ENCODE data around the gene SOX6. TPM values are rescaled to one million over a fixed set of nuclear protein-coding genes. Genes with fewer than 3 reads are reported as not detected.

Gene SOX6
- total RNA-seq, 1 donor from 2014 or later = 19.6 TPM

DNA sequence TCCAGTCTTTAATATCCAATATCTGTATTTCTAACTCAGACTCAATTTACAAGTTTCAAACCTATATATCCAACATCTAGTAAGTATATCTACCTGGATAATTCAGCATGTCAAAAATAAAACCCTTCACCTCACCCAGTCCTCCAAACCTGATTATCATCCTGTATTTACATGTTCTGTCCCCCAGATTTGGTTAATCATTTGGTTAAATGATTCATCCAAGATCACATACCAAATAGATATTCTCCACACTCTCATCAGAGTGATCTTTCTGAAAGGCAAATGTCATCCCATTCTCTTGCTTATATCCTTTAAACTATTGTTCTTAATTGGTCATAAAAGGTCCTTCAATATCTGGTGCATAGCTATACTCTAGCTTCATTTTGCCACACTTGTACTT is 199.0 kb downstream of the SOX6 start:
- Mint-ChIP-seq H3K4me3 (no peak overlapping the region), H3K27ac (ENCODE audit: unreplicated experiment) (no peak overlapping the region)
- no peak for DNase-seq (ENCODE audit: low read depth, low spot score)

GRCh38 chr11:16155448-16155847 is 200.9 kb downstream of the SOX6 start:
- TF ChIP-seq CTCF (conservative IDR thresholded peaks at IDR 0.05) = no peak
- Mint-ChIP-seq H3K9me3 (no peaks in the 10 kb centered on the region), H3K27ac (ENCODE audit: unreplicated experiment) (no peak overlapping the region), H3K4me1 (peaks cover 17% of the 10 kb centered on the region), H3K36me3 (ENCODE audit: low read depth) (no peaks in the 10 kb centered on the region), H3K4me3 (no peak overlapping the region), H3K27me3 (ENCODE audit: low read depth) (peaks cover 2% of the 10 kb centered on the region)
- DNase-seq (ENCODE audit: low read depth, low spot score) = no peak

More for the DNA sequence above, 199.0 kb downstream of the SOX6 start:
- H3K27me3 Mint-ChIP-seq (ENCODE audit: low read depth) = no peaks in the 10 kb centered on the region
- no peaks in the 10 kb centered on the region for H3K9me3 Mint-ChIP-seq
- no peak for TF ChIP-seq CTCF (conservative IDR thresholded peaks at IDR 0.05)
- H3K4me1 Mint-ChIP-seq = peaks cover 11% of the 10 kb centered on the region
- H3K36me3 Mint-ChIP-seq (ENCODE audit: low read depth) = no peaks in the 10 kb centered on the region

- DNase-seq (ENCODE audit: low read depth, low spot score) = no peak
- peaks cover 8% of the 10 kb centered on the region for H3K27me3 Mint-ChIP-seq (ENCODE audit: low read depth)
- H3K36me3 Mint-ChIP-seq (ENCODE audit: low read depth) = no peaks in the 10 kb centered on the region
- H3K4me1 Mint-ChIP-seq = peaks cover 18% of the 10 kb centered on the region
- H3K4me3 Mint-ChIP-seq = no peak overlapping the region
- H3K27ac Mint-ChIP-seq (ENCODE audit: unreplicated experiment) = no peak overlapping the region
- no peak for TF ChIP-seq CTCF (conservative IDR thresholded peaks at IDR 0.05)
- no peaks in the 10 kb centered on the region for H3K9me3 Mint-ChIP-seq
Measured at GRCh38 chr11:16154715-16155396, 201.5 kb downstream of the SOX6 start.

DNA sequence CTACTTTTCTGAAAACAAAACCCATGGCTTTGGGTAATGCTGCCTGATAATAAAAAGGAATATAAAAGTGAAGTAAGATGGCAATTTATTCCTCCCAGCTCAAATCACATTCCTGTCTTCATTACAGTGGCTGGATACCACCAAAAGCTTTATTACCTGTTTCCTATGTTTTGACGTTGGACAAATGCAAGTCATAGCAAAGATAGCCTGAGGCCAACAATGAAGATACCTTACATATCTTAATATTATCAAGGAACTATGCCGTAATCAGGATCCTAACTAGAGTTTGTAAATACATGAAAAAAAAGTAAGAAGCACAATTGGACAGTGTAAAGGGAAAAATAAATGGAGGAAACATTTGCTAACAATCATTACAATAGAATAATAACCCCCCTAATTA is 202.4 kb downstream of the SOX6 start:
- DNase-seq (ENCODE audit: low read depth, low spot score) = no peak
- Mint-ChIP-seq H3K4me1 (peaks cover 26% of the 10 kb centered on the region), H3K9me3 (no peaks in the 10 kb centered on the region), H3K27me3 (ENCODE audit: low read depth) (peaks cover 9% of the 10 kb centered on the region), H3K27ac (ENCODE audit: unreplicated experiment) (no peak overlapping the region), H3K4me3 (no peak overlapping the region), H3K36me3 (ENCODE audit: low read depth) (no peaks in the 10 kb centered on the region)
- no peak for TF ChIP-seq CTCF (conservative IDR thresholded peaks at IDR 0.05)

GRCh38 chr11:16151138-16151537 is 205.2 kb downstream of the SOX6 start:
- H3K27ac Mint-ChIP-seq (ENCODE audit: unreplicated experiment) = no peak overlapping the region
- DNase-seq (ENCODE audit: low read depth, low spot score) = no peak
- no peaks in the 10 kb centered on the region for H3K9me3 Mint-ChIP-seq
- peaks cover 42% of the 10 kb centered on the region for H3K4me1 Mint-ChIP-seq
- peaks cover 9% of the 10 kb centered on the region for H3K27me3 Mint-ChIP-seq (ENCODE audit: low read depth)
- no peak overlapping the region for H3K4me3 Mint-ChIP-seq
- no peak for TF ChIP-seq CTCF (conservative IDR thresholded peaks at IDR 0.05)
- H3K36me3 Mint-ChIP-seq (ENCODE audit: low read depth) = peaks cover 3% of the 10 kb centered on the region

All from neural crest cell (in vitro differentiated cells).